Brain microvascular endothelial cell (primary cell): Measurements from ENCODE around the gene SPCS1.

Source experiments
- DNase-seq: peaks from one replicate; pipeline ENCODE4 v3.0.0-alpha.2; 2020
- H3K27ac ChIP-seq: fragments of 250-450 bp; sonication (Bioruptor Pico); 2 replicates; pipeline ENCODE4 v1.5.1; 2020; ENCODE audit warnings: mild to moderate bottlenecking, moderate library complexity
- H3K27me3 ChIP-seq: fragments of 250-450 bp; sonication (Bioruptor Pico); replicated peaks from 2 replicates; pipeline ENCODE4 v1.5.1; 2020; ENCODE audit warnings: mild to moderate bottlenecking
- H3K36me3 ChIP-seq: fragments of 250-450 bp; sonication (Bioruptor Pico); replicated peaks from 2 replicates; pipeline ENCODE4 v1.5.1; 2020; ENCODE audit warnings: mild to moderate bottlenecking
- H3K4me3 ChIP-seq: 2 replicates; pipeline ENCODE4 v1.5.1; 2011; ENCODE audit warnings: low read depth, mild to moderate bottlenecking, control low read depth, low read length, moderate library complexity
- in situ Hi-C: cut with HindIII; loops from 2 replicates; pipeline ENCODE4 v1.10.0; 2017; ENCODE audit warnings: low sequenced_read_pairs, low pct_ligation_motif_present
- TF ChIP-seq, protein P1 (sequence below): IDR thresholded peaks from 2 replicates; pipeline ENCODE4 v1.5.1; 2011; ENCODE audit warnings: low read depth, mild to moderate bottlenecking, moderate library complexity, low read length, control low read depth, inconsistent platforms; ENCODE audit errors: missing control alignments

Gene SPCS1

DNA sequence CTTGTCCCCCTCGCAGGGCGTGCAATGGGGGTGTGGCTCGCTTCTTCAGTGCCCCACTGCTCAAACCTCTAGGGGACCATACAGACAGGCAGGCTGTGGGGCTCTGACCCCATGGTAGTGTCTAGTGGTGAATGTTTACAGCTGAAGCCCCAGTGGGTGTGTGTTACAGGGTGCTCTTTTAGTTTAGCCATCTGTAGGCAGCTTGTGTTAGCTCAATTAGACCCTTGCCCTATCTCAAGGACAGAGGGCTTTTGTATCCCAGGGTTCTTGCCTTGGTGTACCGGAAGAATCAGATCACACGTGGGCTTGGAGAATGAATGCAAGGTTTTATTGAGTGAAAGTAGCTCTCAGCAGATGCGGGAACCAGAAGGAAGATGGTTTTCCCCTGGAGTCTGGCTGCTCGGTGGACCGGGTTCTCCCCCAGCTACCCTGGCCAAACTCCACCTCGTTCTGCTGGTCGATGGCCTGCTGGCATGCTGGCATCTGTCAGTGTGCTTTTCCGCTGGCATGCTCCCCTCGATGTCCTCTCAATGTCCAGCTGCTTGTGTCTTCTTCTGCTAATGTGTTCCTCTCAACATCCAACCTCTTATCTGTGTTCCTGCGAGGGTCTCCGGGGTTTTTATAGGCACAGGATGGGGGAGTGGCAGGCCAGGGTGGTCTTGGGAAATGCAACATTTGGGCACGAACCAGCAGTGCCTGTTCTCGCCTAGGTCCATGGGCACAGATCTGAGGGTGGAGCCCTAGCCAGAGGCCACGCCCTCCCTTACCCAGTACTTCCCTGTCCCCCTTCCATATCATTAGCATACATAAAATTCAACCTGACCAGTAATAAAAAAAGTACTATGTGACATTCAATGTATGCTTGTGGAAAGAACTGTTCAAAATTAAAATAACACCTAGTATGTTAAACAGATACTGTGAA lies 6.6 kb downstream of the SPCS1 start:
- no peak overlapping the region for H3K4me3 ChIP-seq
- TF ChIP-seq, protein P1, sequence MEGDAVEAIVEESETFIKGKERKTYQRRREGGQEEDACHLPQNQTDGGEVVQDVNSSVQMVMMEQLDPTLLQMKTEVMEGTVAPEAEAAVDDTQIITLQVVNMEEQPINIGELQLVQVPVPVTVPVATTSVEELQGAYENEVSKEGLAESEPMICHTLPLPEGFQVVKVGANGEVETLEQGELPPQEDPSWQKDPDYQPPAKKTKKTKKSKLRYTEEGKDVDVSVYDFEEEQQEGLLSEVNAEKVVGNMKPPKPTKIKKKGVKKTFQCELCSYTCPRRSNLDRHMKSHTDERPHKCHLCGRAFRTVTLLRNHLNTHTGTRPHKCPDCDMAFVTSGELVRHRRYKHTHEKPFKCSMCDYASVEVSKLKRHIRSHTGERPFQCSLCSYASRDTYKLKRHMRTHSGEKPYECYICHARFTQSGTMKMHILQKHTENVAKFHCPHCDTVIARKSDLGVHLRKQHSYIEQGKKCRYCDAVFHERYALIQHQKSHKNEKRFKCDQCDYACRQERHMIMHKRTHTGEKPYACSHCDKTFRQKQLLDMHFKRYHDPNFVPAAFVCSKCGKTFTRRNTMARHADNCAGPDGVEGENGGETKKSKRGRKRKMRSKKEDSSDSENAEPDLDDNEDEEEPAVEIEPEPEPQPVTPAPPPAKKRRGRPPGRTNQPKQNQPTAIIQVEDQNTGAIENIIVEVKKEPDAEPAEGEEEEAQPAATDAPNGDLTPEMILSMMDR, result no peak
- no peak overlapping the region for H3K27ac ChIP-seq
- in situ Hi-C loops, result no loop called here
- H3K36me3 ChIP-seq, result peaks cover 3% of the 10 kb centered on the region
- H3K27me3 ChIP-seq, result no peaks in the 10 kb centered on the region
- no peak for DNase-seq

DNA sequence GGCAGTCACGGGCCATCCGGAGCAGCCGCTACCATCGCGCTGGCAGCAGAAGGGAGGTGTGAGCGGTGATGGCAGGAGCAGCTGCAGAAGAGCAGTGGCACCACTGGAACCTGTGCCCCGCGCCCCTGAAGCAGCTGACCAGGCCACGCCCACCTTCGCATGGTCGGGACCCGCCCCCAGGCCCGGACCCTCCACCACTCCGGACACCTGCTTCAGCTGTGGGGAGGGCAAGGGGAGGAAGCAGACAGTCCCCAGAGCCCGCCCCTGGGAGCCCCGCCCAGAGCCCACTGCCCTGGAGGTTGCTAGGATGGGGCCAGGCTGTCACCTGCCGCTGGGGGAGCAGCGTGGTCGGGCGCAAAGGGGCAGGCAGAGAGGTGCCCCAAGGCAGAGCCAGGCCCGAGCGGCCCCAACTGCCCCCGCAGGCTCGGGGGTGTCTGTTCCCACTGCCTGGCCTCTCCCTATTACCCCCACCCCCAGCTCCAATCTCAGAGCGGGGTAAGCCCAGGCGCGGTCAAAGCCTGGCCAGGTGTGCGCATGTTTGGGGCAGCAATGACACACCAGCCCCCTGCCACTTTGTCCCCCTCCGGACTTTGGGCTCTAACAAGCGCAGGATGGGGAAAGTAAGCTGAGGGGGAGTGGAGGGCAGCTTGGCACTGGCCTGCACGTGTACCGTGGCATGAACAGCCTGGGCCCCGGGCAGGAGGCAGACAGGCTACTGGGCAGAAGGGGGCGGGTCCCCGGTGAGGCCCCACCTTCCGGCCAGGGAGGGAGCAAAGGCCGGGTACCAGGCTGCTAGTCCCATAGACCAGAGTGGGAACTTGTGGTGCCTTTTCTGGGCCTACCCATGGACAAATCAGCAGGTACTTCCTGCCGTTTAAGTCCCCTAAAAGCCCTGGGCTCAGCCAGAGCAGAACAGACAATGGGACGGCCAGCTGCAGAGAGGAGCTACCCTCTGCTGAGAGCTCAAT lies 8.7 kb downstream of the SPCS1 start:
- in situ Hi-C loops, result no loop called here

DNA sequence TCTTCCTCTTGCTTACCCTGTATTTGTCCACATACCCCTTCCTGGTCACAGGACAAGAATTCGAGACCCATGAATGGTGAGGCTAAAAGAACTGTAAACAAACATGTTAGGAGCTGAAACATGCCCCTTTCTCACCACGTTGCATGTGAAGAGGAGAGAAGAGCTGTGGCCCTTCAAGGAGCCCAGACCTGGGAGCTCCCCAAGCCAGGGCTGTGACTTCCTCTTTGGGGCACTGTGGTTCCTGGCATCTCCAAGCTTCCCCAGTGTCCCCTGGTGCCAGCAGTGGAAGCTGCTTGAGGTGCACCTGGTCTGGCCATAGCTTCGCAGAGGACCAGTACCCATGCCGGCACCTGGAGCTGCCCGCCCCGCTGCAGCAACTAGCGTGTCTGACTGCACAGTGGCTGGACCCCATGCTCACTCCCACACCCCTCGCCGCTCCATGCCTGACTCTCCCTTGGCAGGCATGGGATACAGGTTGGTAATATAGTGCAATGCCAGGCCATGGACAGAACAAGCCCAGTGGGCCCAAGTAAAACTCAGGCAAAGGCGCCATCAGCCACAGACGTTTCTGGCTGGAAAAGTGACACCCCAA lies 9.9 kb downstream of the SPCS1 start:
- DNase-seq, result no peak
- in situ Hi-C loops, result no loop called here
- H3K27ac ChIP-seq, result no peak overlapping the region
- no peaks in the 10 kb centered on the region for H3K27me3 ChIP-seq
- H3K36me3 ChIP-seq, result peaks cover 3% of the 10 kb centered on the region
- no peak overlapping the region for H3K4me3 ChIP-seq
- TF ChIP-seq, protein P1, result no peak

More for the DNA sequence above, 8.7 kb downstream of the SPCS1 start:
- no peak overlapping the region for H3K4me3 ChIP-seq
- H3K27me3 ChIP-seq, result no peaks in the 10 kb centered on the region
- TF ChIP-seq, protein P1, result no peak
- H3K36me3 ChIP-seq, result peaks cover 3% of the 10 kb centered on the region
- H3K27ac ChIP-seq, result no peak overlapping the region
- DNase-seq, result no peak

GRCh38 chr3:52719618-52720017 lies 13.7 kb downstream of the SPCS1 start:
- no peak overlapping the region for H3K27ac ChIP-seq
- in situ Hi-C loops, result no loop called here
- H3K4me3 ChIP-seq, result no peak overlapping the region
- DNase-seq, result no peak
- TF ChIP-seq, protein P1, result no peak
- H3K36me3 ChIP-seq, result peaks cover 3% of the 10 kb centered on the region
- H3K27me3 ChIP-seq, result no peaks in the 10 kb centered on the region

GRCh38 chr3:52721002-52721729 lies 15.3 kb downstream of the SPCS1 start:
- Histone ChIP-seq H3K4me3 (no peak overlapping the region), H3K27me3 (no peaks in the 10 kb centered on the region), H3K27ac (no peak overlapping the region), H3K36me3 (peaks cover 3% of the 10 kb centered on the region)
- DNase-seq, result no peak
- TF ChIP-seq, protein P1, result no peak
- in situ Hi-C loops, result no loop called here
